GM12878 (cell line): ENCODE data around the gene HOXB6. TPM values are rescaled to one million over a fixed set of nuclear protein-coding genes. Genes with fewer than 3 reads are reported as not detected.

Source experiments
- ATF3 ChIP-seq: IDR thresholded peaks from 2 replicates; pipeline ENCODE4 v1.6.1; 2011; ENCODE audit warnings: low read depth, mild to moderate bottlenecking, low read length, moderate library complexity, borderline replicate concordance; ENCODE audit errors: extremely low read depth
- BHLHE40 ChIP-seq, 2 experiments: fragments of 450-650 bp in 1 of 2; IDR thresholded peaks; 2 replicates each; pipeline ENCODE4 v1.6.1; 2011 to 2017; ENCODE audit warnings: low read depth in 2 of 2, borderline replicate concordance in 1 of 2, improper control_type of control experiment in 1 of 2, low read length in 1 of 2, mild to moderate bottlenecking in 1 of 2
- ESRRA ChIP-seq: IDR thresholded peaks from 2 replicates; pipeline ENCODE4 v1.6.1; 2012; ENCODE audit warnings: mild to moderate bottlenecking, low read length, improper control_type of control experiment
- GATAD2B ChIP-seq: fragments of 450-650 bp; conservative IDR thresholded peaks from 2 replicates; pipeline ENCODE4 v1.6.1; 2017; ENCODE audit warnings: low read depth, mild to moderate bottlenecking, moderate library complexity
- HDAC6 ChIP-seq: fragments of 200-600 bp; sonication (generic); IDR thresholded peaks from one replicate; pipeline ENCODE4 v1.8.0; 2017; ENCODE audit warnings: antibody characterized with exemption; ENCODE audit not compliant: unreplicated experiment
- IKZF2 ChIP-seq, 2 experiments: fragments of 450-650 bp; IDR thresholded peaks; 2 replicates each; pipeline ENCODE4 v1.6.1; 2017; ENCODE audit warnings: mild to moderate bottlenecking in 2 of 2, moderate library complexity in 2 of 2
- NFXL1 ChIP-seq: fragments of 450-650 bp; IDR thresholded peaks from 2 replicates; pipeline ENCODE4 v1.6.1; 2017; ENCODE audit warnings: antibody characterized with exemption, mild to moderate bottlenecking, borderline replicate concordance
- NFYB ChIP-seq: IDR thresholded peaks from 2 replicates; pipeline ENCODE4 v1.6.1; 2011; ENCODE audit warnings: low read depth, mild to moderate bottlenecking, low read length, improper control_type of control experiment, moderate library complexity; ENCODE audit not compliant: insufficient read depth
- NRF1 ChIP-seq: conservative IDR thresholded peaks from 2 replicates; pipeline ENCODE4 v1.6.1; 2011; ENCODE audit warnings: mild to moderate bottlenecking, low read depth, low read length, improper control_type of control experiment
- PAX5 ChIP-seq: IDR thresholded peaks from 2 replicates; pipeline ENCODE4 v1.6.1; 2011; ENCODE audit warnings: low read depth, low read length, borderline replicate concordance
- PRDM15 ChIP-seq: fragments of 450-650 bp; formaldehyde crosslinking; IDR thresholded peaks from 2 replicates; pipeline ENCODE4 v1.4.0; 2020; ENCODE audit warnings: mild to moderate bottlenecking, moderate library complexity
- RAD21 ChIP-seq: IDR thresholded peaks from 2 replicates; pipeline ENCODE4 v1.6.1; 2011; ENCODE audit warnings: mild to moderate bottlenecking, low read depth, low read length, moderate library complexity; ENCODE audit not compliant: insufficient read depth
- REST ChIP-seq: IDR thresholded peaks from 2 replicates; pipeline ENCODE4 v1.6.1; 2012; ENCODE audit warnings: mild to moderate bottlenecking, low read depth, low read length
- TCF7 ChIP-seq: IDR thresholded peaks from 2 replicates; pipeline ENCODE4 v1.6.1; 2014; ENCODE audit warnings: antibody characterized with exemption, borderline replicate concordance
- ZNF274 ChIP-seq: IDR thresholded peaks from one replicate; pipeline ENCODE4 v1.8.0; 2011; ENCODE audit not compliant: insufficient read length, insufficient read depth
- ZNF384 ChIP-seq: IDR thresholded peaks from 2 replicates; pipeline ENCODE4 v1.6.1; 2012; ENCODE audit warnings: low read depth, mild to moderate bottlenecking, low read length, improper control_type of control experiment, borderline replicate concordance
- ZNF592 ChIP-seq: fragments of 450-650 bp; IDR thresholded peaks from 2 replicates; pipeline ENCODE4 v1.6.1; 2017; ENCODE audit warnings: mild to moderate bottlenecking, moderate library complexity
- ZSCAN29 ChIP-seq: fragments of 450-650 bp; IDR thresholded peaks from 2 replicates; pipeline ENCODE4 v1.6.1; 2017; ENCODE audit warnings: mild to moderate bottlenecking, moderate library complexity
- polyA plus RNA-seq, 11 experiments: library from polyadenylated mRNA; depleted of rRNA in 4 of 11; unstranded in 6 of 11; stranded (reverse) in 5 of 11; fragments of >200 nt; fragmentation: Nextera tagmentation in 4 of 11; fragmentation: Illumina TruSeq in 1 of 11; extraction: Ambion mirVana in 4 of 11; extraction: Trizol in 1 of 11; gene quantifications; 1 replicate in 1 of 11; 2 replicates in 10 of 11; pipeline versions ENCODE4 v1.2.1 to v1.2.3, GENCODE V29; 2011 to 2016; ENCODE audit warnings: inconsistent platforms in 2 of 11, missing spikeins in 2 of 11, low read depth in 1 of 11
- total RNA-seq, 4 experiments: library from RNA; depleted of rRNA in 3 of 4; stranded (reverse); fragments of >200 nt in 3 of 4; fragmentation: Illumina TruSeq in 1 of 4; extraction: Trizol in 1 of 4; gene quantifications; 2 replicates each; pipeline versions ENCODE4 v1.2.1 to v1.2.3, GENCODE V29; 2013 to 2021

HOXB6 gene
- total and polyA plus RNA-seq, 10 of the 15 experiments (the other 5 are each of a cell fraction or from before 2014, with no cell fraction given): 0.04 to 0.51 (median 0.09) TPM; not detected in 2

- TF ChIP-seq BHLHE40 (IDR thresholded peaks at IDR 0.05; ENCODE audit: borderline replicate concordance in 1 of 2, low read depth in 2 of 2, low read length in 1 of 2) (peak; percentile 8 to 41; a peak in 1 of 4 replicates), REST (no peak), NRF1 (no peak), GATAD2B (0 out of 2 replicates have a peak, but pooled peaks have one; percentile 18), TCF7 (no peak), ZNF384 (no peak), HDAC6 (no peak), ZSCAN29 (no peak), NFYB (no peak), ATF3 (no peak), PRDM15 (CRISPR knock-in tag) (no peak), PAX5 (no peak), ZNF592 (no peak), IKZF2 (IDR thresholded peaks at IDR 0.05) (0 out of 4 replicates have a peak, but pooled peaks of 1 of the 2 experiments have one; percentile 14), RAD21 (peak; percentile 85), ESRRA (0 out of 2 replicates have a peak, but pooled peaks have one; percentile 28), NFXL1 (no peak), ZNF274 (no peak)
Observed at GRCh38 chr17:48618256-48618896, 13.6 kb upstream of the HOXB6 start (continued).
